Measurements from ENCODE around the gene TENT5C. TPM values are rescaled to one million over a fixed set of nuclear protein-coding genes. Genes with fewer than 3 reads are reported as not detected.

TENT5C gene
- total RNA-seq, 1 experiment from 2014 or later = 1.4 TPM

- Histone ChIP-seq H4K20me1 (ENCODE audit: insufficient read depth) (no peaks in the 10 kb centered on the region), H3K36me3 (ENCODE audit: control insufficient read depth in 1 of 2, insufficient read depth in 2 of 2, low read length in 2 of 2) (no peaks in the 10 kb centered on the region), H3K27ac (ENCODE audit: low read depth, low read length) (no peak overlapping the region), H3K27me3 (ENCODE audit: insufficient read depth, low read length) (no peaks in the 10 kb centered on the region; the same call in 1 of the 2 replicates), H3K9me2 (ENCODE audit: insufficient read depth) (no peaks in the 10 kb centered on the region), H3K4me3 (replicated peaks in 1 of 2; ENCODE audit: low read depth in 1 of 2, low read length in 2 of 2) (peak overlapping the region; percentile 52 to 71), H3K9me3 (ENCODE audit: control insufficient read depth in 1 of 2, insufficient read depth in 1 of 2, low read depth in 1 of 2, low read length in 2 of 2) (no peaks in the 10 kb centered on the region), H3K79me2 (ENCODE audit: insufficient read depth, low read length) (no peaks in the 10 kb centered on the region), H3K4me2 (ENCODE audit: low read length) (peak overlapping the region; percentile 97), H3K9ac (ENCODE audit: low read length) (peak overlapping the region; percentile 25), H3K4me1 (ENCODE audit: control insufficient read depth in 1 of 2, insufficient read depth in 2 of 2, low read length in 2 of 2) (peaks cover 5 to 17% of the 10 kb centered on the region in 2 experiments; a peak in 3 of 4 replicates), H2AFZ (ENCODE audit: low read depth, low read length, poor library complexity, severe bottlenecking) (peak overlapping the region; percentile 86)
- intact Hi-C loops (cut with micrococcal nuclease) = no loop called here
- ATAC-seq (peak; percentile 52), DNase-seq (ENCODE audit: low read depth, low spot score) (no peak)
- ChIA-PET CTCF (no interaction called here), RAD21 (ENCODE audit: low non-redundant PET in 1 of 2, low total read pairs in 2 of 2, uncharacterized antibody in 2 of 2, unreplicated experiment in 2 of 2) (no interaction called here), POLR2A (no interaction called here)
- TF ChIP-seq SRF (IDR thresholded peaks at IDR 0.05; ENCODE audit: low read depth) (no peak), ZFX (IDR thresholded peaks at IDR 0.05) (no peak), YY1 (IDR thresholded peaks at IDR 0.05; ENCODE audit: extremely low read depth, insufficient replicate concordance, low read depth, low read length) (no peak), SIN3A (IDR thresholded peaks at IDR 0.05; ENCODE audit: low read depth) (no peak), EZH2 (IDR thresholded peaks at IDR 0.05) (no peak), EZH2phosphoT487 (IDR thresholded peaks at IDR 0.05; ENCODE audit: borderline replicate concordance) (no peak), TCF7L2 (IDR thresholded peaks at IDR 0.05; ENCODE audit: borderline replicate concordance, extremely low read depth, insufficient read depth, insufficient read length) (peak; percentile 52), EGR1 (IDR thresholded peaks at IDR 0.05; ENCODE audit: low read depth) (peak; percentile 80), CEBPB (IDR thresholded peaks at IDR 0.05; ENCODE audit: low read depth) (no peak), MAX (IDR thresholded peaks at IDR 0.05) (no peak)
- no TSS peak for BruUV-seq (replicated peaks)
Observed at GRCh38 chr1:117605164-117605773, 579 bp upstream of the TENT5C start.
